GM12864 (cell line): ENCODE results near the gene PBXIP1.

Source experiments
- DNase-seq: peaks from one replicate; pipeline ENCODE4 v3.0.0-alpha.2; 2011; ENCODE audit warnings: low read depth
- H3K4me3 ChIP-seq: 2 replicates; pipeline ENCODE4 v1.5.1; 2011; ENCODE audit warnings: mild to moderate bottlenecking, low read depth, low read length, control low read depth
- CTCF ChIP-seq: IDR thresholded peaks from 2 replicates; pipeline ENCODE4 v1.5.1; 2011; ENCODE audit warnings: low read depth, mild to moderate bottlenecking, moderate library complexity, low read length, control low read depth, inconsistent platforms; ENCODE audit errors: missing control alignments

PBXIP1 gene

GRCh38 chr1:154937085-154937987 is 18.6 kb downstream of the PBXIP1 start:
- peak overlapping the region; percentile 81 for H3K4me3 ChIP-seq
- TF ChIP-seq CTCF, result peak; percentile 28

GRCh38 chr1:154936555-154937084 is 19.3 kb downstream of the PBXIP1 start, which contains the start of gene PMVK:
TSS of gene PMVK (minus strand) at chr1:154936719. CDS start at chr1:154936685, 34 bp downstream.
- peak; percentile 29 for TF ChIP-seq CTCF
- peak; percentile 94 for DNase-seq

More at GRCh38 chr1:154937085-154937987, 18.6 kb downstream of the PBXIP1 start:
- peak; percentile 88 for DNase-seq

DNA sequence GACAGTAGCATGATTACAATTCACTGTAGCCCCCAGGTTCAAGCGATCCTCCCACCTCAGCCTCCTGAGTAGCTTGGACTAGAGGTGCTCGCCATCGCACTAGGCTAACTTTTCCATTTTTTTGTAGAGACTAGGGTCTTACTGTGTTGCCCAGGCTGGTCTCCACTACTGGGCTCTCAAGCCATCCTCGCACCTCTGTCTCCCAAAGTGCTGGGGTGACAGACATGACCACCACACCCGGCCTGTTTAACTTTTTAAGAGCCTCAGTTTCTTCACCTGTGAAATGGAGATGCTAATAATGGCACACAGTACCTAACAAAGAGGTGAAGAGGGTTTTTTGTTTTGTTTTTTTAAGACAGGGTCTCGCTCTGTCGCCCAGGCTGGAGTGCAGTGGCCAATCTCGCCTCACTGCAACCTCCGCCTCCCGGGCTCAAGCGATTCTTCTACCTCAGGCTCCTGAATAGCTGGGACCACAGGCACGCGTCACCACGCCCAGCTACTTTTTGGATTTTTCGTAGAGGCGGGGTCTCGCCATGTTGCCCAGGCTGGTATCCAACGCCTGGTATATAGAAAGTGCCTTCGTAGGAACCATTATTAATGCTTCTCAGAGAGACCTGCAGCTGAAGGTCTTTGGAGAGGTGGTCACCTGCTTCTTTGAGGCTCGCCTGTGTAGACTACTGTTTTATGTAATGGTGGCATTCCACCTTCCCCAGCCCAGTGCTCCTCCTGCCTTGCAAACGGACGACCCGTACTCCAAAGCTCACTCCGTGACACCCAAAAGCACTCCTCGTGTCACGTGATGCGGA is 19.9 kb downstream of the PBXIP1 start:
- peak overlapping the region; percentile 81 for H3K4me3 ChIP-seq
- DNase-seq, result no peak
- TF ChIP-seq CTCF, result no peak

More at GRCh38 chr1:154936555-154937084, 19.3 kb downstream of the PBXIP1 start, which contains the start of gene PMVK:
- peak within 1 kb of the TSS; percentile 81 for H3K4me3 ChIP-seq

DNA sequence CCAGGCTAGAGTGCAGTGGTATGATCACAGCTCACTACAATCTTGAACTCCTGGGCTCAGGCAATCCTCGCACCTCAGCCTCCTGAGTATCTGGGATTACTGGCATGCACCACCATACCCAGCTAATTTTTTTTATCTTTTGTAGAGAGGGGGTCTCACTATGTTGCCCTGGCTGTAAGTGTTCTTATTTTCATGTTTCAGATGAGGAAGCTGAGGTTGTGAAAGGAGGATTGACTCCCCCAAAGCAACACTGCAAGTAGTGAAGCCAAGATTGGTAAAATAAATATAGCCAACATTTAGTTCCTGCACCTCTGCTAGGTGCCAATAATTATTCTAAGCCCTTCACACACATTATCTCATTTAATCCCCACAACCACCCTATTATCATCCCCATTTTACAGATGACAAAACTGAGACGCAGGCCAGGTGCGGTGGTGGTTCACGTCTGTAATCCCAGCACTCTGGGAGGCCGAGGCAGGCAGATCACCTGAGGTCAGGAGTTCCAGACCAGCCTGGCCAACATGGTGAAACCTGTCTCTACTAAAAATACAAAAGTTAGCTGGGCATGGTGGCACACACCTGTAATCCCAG is 21.4 kb downstream of the PBXIP1 start:
- DNase-seq, result no peak
- no peak overlapping the region for H3K4me3 ChIP-seq
- no peak for TF ChIP-seq CTCF

GRCh38 chr1:154931940-154932487 is 23.9 kb downstream of the PBXIP1 start:
- no peak for DNase-seq
- H3K4me3 ChIP-seq, result no peak overlapping the region
- TF ChIP-seq CTCF, result no peak

GRCh38 chr1:154926201-154926600 is 29.7 kb downstream of the PBXIP1 start:
- no peak for TF ChIP-seq CTCF
- DNase-seq, result no peak
- H3K4me3 ChIP-seq, result no peak overlapping the region
